Lower lobe of right lung (tissue), 2 donors: ENCODE data around the gene DAPK2. TPM values are rescaled to one million over a fixed set of nuclear protein-coding genes. Genes with fewer than 3 reads are reported as not detected.

Experiments
- ATAC-seq, 2 donors: fragments of 200-7000 bp; cut with Tn5 transposase; one replicate each; pipeline ENCODE4 v1.9.1; 2020 to 2022; ENCODE audit warnings: mild to moderate bottlenecking in 2 of 2, moderate library complexity in 2 of 2
- DNase-seq: peaks from one replicate; pipeline ENCODE4 v3.0.0-alpha.2; 2020
- H3K27ac ChIP-seq: fragments of 200-600 bp; one replicate; pipeline ENCODE4 v1.8.0; 2022
- H3K27me3 ChIP-seq: fragments of 200-600 bp; one replicate; pipeline ENCODE4 v1.8.0; 2022; ENCODE audit warnings: low read depth
- H3K36me3 ChIP-seq: fragments of 200-600 bp; one replicate; pipeline ENCODE4 v1.8.0; 2022; ENCODE audit warnings: mild to moderate bottlenecking
- H3K4me1 ChIP-seq: fragments of 200-600 bp; one replicate; pipeline ENCODE4 v1.8.0; 2022
- H3K4me3 ChIP-seq: fragments of 200-600 bp; one replicate; pipeline ENCODE4 v1.8.0; 2022; ENCODE audit warnings: mild to moderate bottlenecking
- H3K9me3 ChIP-seq: fragments of 200-600 bp; one replicate; pipeline ENCODE4 v1.8.0; 2022
- CTCF ChIP-seq: fragments of 200-600 bp; IDR thresholded peaks from one replicate; pipeline ENCODE4 v1.8.0; 2022; ENCODE audit warnings: antibody characterized with exemption, mild to moderate bottlenecking
- intact Hi-C: fragments of 100-400 bp; cut with DNase I; formaldehyde crosslinking; loops from one replicate; pipeline ENCODE4 v1.11.0; 2022
- total RNA-seq: library from RNA; stranded (reverse); fragmentation: NEBNext Ultra II Directional; extraction: Animal tissue kit (Norgen Biotek cat#: 25700); gene quantifications from one replicate; pipeline ENCODE4 v1.2.1, GENCODE V29; 2021
- donor health status: DM: no; HTN: yes; CAD: no; lungs with severe emphysema.

The DAPK2 gene
- total RNA-seq, 1 donor from 2014 or later = 56.8 TPM

GRCh38 chr15:63895787-63896218 is 150.5 kb downstream of the DAPK2 start:
- peaks cover 51% of the 10 kb centered on the region for H3K4me1 ChIP-seq
- no peak for DNase-seq
- intact Hi-C loops = no loop called here

GRCh38 chr15:63895194-63895593 is 151.1 kb downstream of the DAPK2 start:
- peaks cover 51% of the 10 kb centered on the region for H3K4me1 ChIP-seq
- no peak for TF ChIP-seq CTCF
- H3K27me3 ChIP-seq = no peaks in the 10 kb centered on the region
- H3K27ac ChIP-seq = no peak overlapping the region
- H3K9me3 ChIP-seq = no peaks in the 10 kb centered on the region
- H3K36me3 ChIP-seq = no peaks in the 10 kb centered on the region
- intact Hi-C loops = no loop called here
- no peak overlapping the region for H3K4me3 ChIP-seq
- DNase-seq = no peak
- ATAC-seq = no peak

More at GRCh38 chr15:63895787-63896218, 150.5 kb downstream of the DAPK2 start:
- no peaks in the 10 kb centered on the region for H3K36me3 ChIP-seq
- TF ChIP-seq CTCF = no peak
- no peak for ATAC-seq
- no peak overlapping the region for H3K27ac ChIP-seq
- no peaks in the 10 kb centered on the region for H3K9me3 ChIP-seq
- no peak overlapping the region for H3K4me3 ChIP-seq
- H3K27me3 ChIP-seq = no peaks in the 10 kb centered on the region

- no peak for DNase-seq
- H3K36me3 ChIP-seq = no peaks in the 10 kb centered on the region
Observed at GRCh38 chr15:63894662-63894949, 151.7 kb downstream of the DAPK2 start.

GRCh38 chr15:63893866-63894661 is 152.2 kb downstream of the DAPK2 start:
- no peak overlapping the region for H3K4me3 ChIP-seq
- H3K27me3 ChIP-seq = no peaks in the 10 kb centered on the region
- ATAC-seq (no peak), DNase-seq (peak; percentile 24)
- no peaks in the 10 kb centered on the region for H3K9me3 ChIP-seq
- intact Hi-C loops = no loop called here
- no peaks in the 10 kb centered on the region for H3K36me3 ChIP-seq
- peaks cover 42% of the 10 kb centered on the region for H3K4me1 ChIP-seq
- TF ChIP-seq CTCF = no peak
- H3K27ac ChIP-seq = no peak overlapping the region

More at GRCh38 chr15:63894662-63894949, 151.7 kb downstream of the DAPK2 start:
- Histone ChIP-seq H3K4me1 (peaks cover 48% of the 10 kb centered on the region), H3K27me3 (no peaks in the 10 kb centered on the region), H3K27ac (no peak overlapping the region), H3K4me3 (no peak overlapping the region), H3K9me3 (no peaks in the 10 kb centered on the region)
- no peak for TF ChIP-seq CTCF
- intact Hi-C loops = no loop called here
- ATAC-seq = no peak

- H3K4me3 ChIP-seq = no peak overlapping the region
- H3K36me3 ChIP-seq = no peaks in the 10 kb centered on the region
- intact Hi-C loops = no loop called here
- H3K27me3 ChIP-seq = no peaks in the 10 kb centered on the region
- ATAC-seq (peak; percentile 31 to 61), DNase-seq (peak; percentile 53)
- H3K27ac ChIP-seq = no peak overlapping the region
- H3K9me3 ChIP-seq = no peaks in the 10 kb centered on the region
- TF ChIP-seq CTCF = no peak
- peaks cover 37% of the 10 kb centered on the region for H3K4me1 ChIP-seq
Observed at GRCh38 chr15:63892794-63893441, 153.4 kb downstream of the DAPK2 start.
